GM19035 (cell line): ENCODE measurements around the gene CYP27A1.

ENCODE experiments used
- ATAC-seq: cut with Tn5 transposase; IDR thresholded peaks from one replicate; pipeline ENCODE4 v1.9.1; 2021; ENCODE audit not compliant: unreplicated experiment

Gene CYP27A1

GRCh38 chr2:218781691-218782527 is at the start of gene CYP27A1:
Gene CYP27A1 (plus strand): TSS chr2:218782147. CDS start chr2:218782183, 36 bp downstream.
- no peak for ATAC-seq

DNA sequence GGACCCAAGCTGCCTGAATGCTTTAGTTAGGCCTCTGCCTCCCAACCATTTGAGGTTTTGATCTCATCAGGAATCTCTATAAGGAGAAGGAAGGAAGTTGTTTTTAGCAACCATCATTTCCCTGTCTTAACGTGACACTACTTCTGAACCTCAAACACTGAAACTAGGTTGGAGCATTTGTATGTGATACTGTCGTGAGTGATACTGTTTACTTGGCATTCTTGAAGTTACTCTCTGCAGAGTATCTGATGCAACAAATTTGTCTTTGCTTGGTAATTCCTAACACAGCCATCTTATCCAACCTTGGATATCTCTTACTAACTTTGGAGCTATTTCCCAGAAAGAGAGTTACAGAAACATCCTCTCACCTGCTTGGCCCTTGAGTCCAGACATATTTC is 49.2 kb upstream of the CYP27A1 start:
- ATAC-seq, result no peak

- no peak for ATAC-seq
These were observed 48.6 kb upstream of the CYP27A1 start for GRCh38 chr2:218733171-218734021.

DNA sequence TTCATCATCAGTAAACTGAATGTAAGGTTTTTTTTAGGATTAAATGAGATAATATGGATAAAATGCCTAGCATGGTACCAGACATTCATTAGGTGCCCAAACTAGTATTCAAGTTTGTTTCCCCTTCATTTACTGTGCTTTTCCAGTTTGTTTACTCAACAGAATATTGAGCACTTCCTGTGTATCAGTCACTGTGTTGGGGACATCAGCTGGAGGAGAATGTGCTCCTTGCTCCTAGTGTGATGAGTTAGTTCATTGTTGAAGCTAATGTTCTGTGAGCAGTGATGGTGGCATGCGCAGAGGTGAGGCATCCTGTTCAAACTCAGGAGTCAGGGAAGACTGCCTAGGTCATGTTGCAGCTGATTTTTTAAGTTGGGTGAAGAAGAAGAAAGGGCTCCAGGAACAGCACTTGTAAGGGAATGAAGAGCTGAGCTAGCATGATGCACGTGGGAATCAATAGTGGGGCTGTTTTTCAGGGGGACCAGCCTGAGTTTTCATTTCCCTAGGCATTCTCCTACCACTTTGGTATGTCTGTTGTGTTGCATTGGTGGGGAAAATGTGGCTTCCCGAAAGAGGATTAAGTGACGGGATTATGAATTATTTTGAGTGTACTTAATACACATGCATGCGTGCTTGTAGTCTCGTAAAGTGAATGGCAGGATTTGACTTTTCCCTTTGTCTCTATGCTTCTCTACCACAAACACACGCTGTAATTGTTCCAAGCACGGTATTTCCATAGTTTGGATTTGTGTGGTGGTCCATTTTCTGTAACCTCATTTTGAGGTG is 47.6 kb upstream of the CYP27A1 start:
- no peak for ATAC-seq

GRCh38 chr2:218736531-218736930 is 45.4 kb upstream of the CYP27A1 start:
- no peak for ATAC-seq

DNA sequence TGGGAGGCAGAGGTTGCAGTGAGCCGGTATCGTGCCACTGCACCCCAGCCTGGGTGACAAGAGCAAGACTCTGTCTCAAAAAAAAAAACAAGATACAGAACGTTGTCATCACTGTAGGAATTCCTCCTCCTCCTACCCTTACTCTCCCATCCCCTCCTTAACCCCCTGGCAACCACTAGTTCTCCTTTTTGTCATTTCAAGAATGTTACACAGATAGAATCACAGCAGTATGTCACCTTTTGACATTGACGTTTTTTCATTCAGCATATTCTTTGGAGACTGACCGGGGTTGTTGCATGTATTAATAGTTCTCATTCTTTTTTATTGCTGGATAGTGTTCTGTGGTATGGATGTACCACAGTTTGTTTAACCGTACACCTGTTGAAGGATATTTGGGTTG is 38.9 kb upstream of the CYP27A1 start:
- no peak for ATAC-seq

DNA sequence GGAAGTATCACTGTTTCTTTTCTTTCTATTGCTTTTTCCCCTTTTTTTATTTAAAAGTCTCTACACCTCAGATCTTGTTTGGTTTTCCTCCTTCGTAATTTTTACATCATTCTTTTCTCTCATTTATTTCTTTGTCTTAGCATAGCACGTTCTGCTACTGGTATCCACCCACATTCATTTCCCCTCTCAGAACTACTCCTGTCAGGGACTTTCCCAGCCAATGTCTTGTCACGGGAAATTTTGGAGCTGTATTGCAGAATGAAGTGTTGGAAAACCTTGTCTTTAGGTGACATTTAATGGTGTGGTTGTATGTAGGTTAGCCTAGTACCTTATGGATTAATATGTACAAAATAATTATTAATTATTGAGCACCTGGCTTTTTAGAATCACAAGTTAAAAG is 37.3 kb upstream of the CYP27A1 start:
- ATAC-seq, result no peak

- ATAC-seq, result no peak
These were observed 36.8 kb upstream of the CYP27A1 start for GRCh38 chr2:218745160-218745558.

- ATAC-seq, result no peak
These were observed 36.1 kb upstream of the CYP27A1 start for GRCh38 chr2:218745559-218746469.

- no peak for ATAC-seq
These were observed 35.5 kb upstream of the CYP27A1 start for GRCh38 chr2:218746470-218746795.

DNA sequence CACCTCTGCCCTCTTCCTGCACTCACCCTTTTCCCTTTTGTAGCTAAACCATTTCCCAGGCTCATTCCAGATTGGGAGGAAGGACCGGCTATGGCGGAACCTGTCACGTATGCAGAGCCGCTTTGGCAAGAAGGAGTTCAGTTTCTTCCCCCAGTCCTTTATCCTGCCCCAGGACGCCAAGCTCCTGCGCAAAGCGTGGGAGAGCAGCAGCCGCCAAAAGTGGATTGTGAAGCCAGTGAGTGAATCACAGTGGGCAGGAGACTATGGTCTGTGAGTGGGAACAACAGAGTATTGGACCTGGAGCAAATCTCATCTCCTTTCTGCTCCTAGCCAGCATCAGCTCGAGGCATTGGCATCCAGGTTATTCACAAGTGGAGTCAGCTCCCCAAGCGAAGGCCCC is 35.0 kb upstream of the CYP27A1 start:
- no peak for ATAC-seq

DNA sequence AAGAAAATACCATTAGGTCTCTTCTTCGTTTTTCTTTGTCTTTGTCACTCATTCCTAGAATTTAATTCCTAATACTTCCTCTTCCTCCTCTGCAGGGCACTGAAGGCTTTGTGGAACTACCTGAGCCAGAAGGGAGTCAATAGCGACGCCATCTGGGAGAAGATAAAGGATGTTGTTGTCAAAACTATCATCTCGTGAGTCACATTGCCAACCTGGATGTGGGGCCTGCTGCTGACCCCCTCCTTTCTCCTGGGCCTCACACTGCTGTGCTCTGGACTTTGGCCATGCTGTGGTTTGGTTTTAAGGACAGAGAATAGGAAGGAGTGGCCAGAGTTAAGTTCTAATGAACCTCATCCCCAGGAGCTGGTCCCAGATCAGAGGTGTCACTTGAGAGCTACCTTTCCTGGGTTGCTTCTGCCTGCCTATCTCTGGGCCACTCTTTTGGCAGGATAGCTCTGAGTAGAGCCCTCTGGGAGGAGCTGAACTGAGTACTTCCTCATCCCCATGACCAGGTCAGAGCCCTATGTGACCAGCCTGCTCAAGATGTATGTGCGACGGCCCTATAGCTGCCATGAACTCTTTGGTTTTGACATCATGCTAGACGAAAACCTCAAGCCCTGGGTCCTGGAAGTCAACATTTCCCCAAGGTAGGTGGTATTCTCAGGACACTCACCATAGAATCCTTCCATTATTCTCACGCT is 33.1 kb upstream of the CYP27A1 start:
- no peak for ATAC-seq

GRCh38 chr2:218754201-218754600 is 27.7 kb upstream of the CYP27A1 start:
- no peak for ATAC-seq

DNA sequence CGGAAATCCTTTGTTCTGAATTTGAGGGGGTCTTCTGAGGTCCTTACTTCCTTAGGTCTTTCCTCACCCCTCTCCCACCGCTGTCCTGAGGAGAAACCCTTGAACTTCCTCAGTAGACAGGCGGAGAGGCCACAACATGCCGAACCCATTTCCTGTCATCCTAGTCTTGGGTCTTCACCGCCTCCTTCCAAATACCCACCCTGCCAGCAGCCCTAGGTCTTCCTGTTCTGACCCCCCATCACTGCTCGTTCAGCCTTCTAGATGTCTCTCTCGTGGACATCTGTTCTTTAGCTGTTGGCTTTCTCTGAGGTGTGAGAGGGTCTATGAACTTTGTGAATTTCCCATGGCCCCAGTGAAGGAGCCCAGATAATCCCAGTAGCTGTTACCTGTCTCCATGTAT is 27.2 kb upstream of the CYP27A1 start:
- no peak for ATAC-seq

GRCh38 chr2:218755198-218755566 is 26.8 kb upstream of the CYP27A1 start:
- ATAC-seq, result no peak

DNA sequence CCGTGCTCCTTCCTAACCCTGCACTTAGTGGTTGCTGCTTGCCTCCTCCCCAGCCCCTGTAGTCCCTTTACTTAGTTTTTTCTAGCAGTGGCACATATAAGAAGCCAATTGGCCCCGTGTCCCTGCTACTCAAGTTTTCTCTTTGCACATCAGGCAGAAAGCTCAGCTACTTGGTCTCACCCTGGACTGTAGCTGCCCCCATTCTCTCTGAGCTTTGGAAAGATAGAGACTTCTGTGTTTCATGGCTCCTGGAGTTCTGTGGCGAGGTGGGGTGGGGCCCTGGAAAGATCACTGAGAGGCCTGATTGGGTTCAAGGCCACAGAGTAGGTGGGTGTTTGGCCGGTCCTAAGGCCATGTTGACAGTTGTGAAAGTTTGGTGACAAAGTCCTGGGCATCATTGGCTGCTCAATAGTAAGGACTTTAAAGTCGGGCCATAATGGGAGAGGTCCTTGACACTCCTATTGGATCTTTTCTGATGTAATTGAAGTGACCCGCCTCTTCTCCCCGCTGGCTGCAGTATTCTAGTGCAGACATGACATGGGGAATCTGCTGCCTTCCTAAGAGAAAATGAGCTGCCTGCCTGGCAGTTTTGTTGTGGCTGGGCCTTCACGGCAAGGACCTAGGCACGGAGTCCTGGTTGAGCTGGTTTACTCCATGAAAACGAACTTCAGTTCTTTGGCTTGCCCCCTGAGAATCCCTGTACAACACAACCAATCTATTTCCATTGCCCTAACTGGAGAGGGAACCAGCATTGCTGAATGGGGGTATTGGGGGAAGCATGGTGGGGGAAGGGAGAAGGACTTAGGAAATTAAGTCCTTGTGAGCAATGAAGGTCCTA is 26.2 kb upstream of the CYP27A1 start:
- no peak for ATAC-seq

DNA sequence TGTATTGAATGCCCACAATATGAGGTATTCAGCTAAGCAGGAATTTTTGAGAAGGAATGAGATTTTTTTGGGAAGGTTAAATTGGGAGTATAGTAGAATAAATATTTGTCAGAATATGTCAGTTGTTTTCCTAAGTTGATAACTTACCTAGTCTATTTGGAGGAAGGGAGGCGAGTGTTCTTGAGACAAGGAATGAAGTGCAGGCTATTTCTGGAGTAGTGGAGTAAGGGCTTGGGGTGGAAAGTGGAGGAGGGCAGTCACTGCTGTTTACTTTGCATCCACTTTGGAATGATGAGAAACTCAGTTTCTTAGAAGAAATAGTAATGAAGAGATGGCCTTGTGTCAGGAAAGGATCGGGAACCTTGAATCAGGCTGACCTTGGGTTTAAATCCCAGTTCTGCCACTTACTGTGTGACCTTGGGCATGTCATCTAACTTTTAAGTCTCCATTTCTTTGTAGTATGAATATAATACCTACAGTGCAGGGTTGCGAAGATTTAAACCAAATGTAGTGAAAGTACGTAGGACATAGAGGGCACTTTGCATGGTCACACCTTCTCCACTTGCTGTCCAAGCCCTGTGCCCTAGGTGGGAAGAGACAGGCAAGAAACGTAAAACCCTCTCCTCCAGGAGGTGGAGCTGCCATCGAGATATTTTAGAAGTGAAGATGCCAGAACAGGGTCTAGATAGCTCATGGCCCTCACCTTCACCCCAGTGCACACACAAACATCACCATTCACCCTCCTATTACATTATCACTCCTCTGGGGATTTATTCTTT is 25.2 kb upstream of the CYP27A1 start:
- ATAC-seq, result no peak

DNA sequence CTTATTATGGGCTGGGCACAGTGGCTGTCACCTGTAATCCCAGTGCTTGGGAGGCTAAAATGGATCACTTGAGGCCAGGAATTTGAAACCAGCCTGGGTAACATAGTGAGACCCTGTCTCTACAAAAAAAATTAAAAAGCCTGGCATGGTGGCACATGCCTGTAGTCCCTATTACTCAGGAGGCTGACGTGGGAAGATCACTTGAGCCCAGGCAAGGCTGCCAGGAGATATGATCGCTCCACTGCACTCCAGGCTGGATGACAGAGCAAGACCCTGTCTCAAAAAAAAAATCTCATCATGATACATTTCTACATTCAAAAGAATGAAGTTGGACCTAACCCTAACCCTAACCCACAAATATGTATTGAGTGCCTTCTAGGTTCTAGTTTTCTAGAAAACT is 20.2 kb upstream of the CYP27A1 start:
- no peak for ATAC-seq
